Measurements from ENCODE around the gene SLC19A1. TPM values are rescaled to one million over a fixed set of nuclear protein-coding genes. Genes with fewer than 3 reads are reported as not detected.

Gene SLC19A1
- total and polyA plus RNA-seq, 2 donors (not counting 1 experiment from before 2014, with no cell fraction given): 1.7 to 2.1 TPM

DNA sequence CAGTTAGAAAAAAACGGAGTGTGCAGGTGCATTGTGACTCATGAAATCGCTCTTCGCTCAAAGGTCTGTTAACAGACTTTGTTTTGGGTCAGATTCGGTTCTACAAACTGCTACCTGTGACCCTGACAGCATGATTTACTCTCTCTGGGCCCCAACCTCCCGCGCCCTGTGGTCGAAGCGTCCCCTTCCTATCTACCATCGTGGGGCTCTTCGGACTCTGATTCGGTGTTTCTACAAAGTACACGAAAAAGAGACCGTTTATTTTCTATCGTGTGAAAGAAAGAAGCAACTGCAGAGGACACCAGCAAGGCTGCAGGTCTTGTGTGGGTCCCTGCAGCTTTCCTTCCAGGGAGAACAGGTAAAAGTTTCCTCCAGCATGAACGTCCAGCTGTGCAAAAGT is 29.4 kb upstream of the SLC19A1 start:
- no peaks in the 10 kb centered on the region for H3K79me2 ChIP-seq (ENCODE audit: control insufficient read depth, insufficient read depth, low read length)
- TF ChIP-seq, protein P1, sequence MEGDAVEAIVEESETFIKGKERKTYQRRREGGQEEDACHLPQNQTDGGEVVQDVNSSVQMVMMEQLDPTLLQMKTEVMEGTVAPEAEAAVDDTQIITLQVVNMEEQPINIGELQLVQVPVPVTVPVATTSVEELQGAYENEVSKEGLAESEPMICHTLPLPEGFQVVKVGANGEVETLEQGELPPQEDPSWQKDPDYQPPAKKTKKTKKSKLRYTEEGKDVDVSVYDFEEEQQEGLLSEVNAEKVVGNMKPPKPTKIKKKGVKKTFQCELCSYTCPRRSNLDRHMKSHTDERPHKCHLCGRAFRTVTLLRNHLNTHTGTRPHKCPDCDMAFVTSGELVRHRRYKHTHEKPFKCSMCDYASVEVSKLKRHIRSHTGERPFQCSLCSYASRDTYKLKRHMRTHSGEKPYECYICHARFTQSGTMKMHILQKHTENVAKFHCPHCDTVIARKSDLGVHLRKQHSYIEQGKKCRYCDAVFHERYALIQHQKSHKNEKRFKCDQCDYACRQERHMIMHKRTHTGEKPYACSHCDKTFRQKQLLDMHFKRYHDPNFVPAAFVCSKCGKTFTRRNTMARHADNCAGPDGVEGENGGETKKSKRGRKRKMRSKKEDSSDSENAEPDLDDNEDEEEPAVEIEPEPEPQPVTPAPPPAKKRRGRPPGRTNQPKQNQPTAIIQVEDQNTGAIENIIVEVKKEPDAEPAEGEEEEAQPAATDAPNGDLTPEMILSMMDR (conservative IDR thresholded peaks at IDR 0.05 in 1 of 2, IDR thresholded peaks at IDR 0.05 in 1 of 2; ENCODE audit: low read depth in 1 of 2, low read length in 2 of 2): no peak
- TF ChIP-seq EZH2 (IDR thresholded peaks at IDR 0.05; ENCODE audit: low read length, missing control alignments): no peak
- H4K20me1 ChIP-seq (ENCODE audit: control insufficient read depth, extremely low read depth, insufficient read depth, low read length): no peaks in the 10 kb centered on the region
- DNase-seq (ENCODE audit: low read depth in 2 of 2): no peak
- no peaks in the 10 kb centered on the region for H3K36me3 ChIP-seq (ENCODE audit: control insufficient read depth, insufficient read depth, low read length)
- no peak overlapping the region for H3K4me3 ChIP-seq (replicated peaks in 1 of 4; ENCODE audit: control extremely low read depth in 1 of 4, insufficient read depth in 1 of 4, low read depth in 3 of 4, low read length in 4 of 4)
- peaks cover 2% of the 10 kb centered on the region for H3K27me3 ChIP-seq (ENCODE audit: control insufficient read depth, insufficient read depth, low read length)
- no peak overlapping the region for H2AFZ ChIP-seq (ENCODE audit: low read length)
- no peak overlapping the region for H3K9ac ChIP-seq (ENCODE audit: insufficient read depth, low read length)
- no peaks in the 10 kb centered on the region for H3K4me1 ChIP-seq (ENCODE audit: control insufficient read depth, extremely low read depth, insufficient read depth, low read length)
- H3K9me3 ChIP-seq (ENCODE audit: control insufficient read depth, insufficient read depth, low read depth, low read length): no peaks in the 10 kb centered on the region
- no peak overlapping the region for H3K4me2 ChIP-seq (ENCODE audit: extremely low read depth, insufficient read depth, low read length)
- H3K27ac ChIP-seq (ENCODE audit: insufficient read depth, low read length): no peak overlapping the region

GRCh38 chr21:45570826-45571601 is 28.8 kb upstream of the SLC19A1 start:
- peak; percentile 47 to 66 for DNase-seq (ENCODE audit: low read depth in 2 of 2)
- Histone ChIP-seq H3K36me3 (ENCODE audit: control insufficient read depth, insufficient read depth, low read length) (no peaks in the 10 kb centered on the region), H3K27ac (ENCODE audit: insufficient read depth, low read length) (no peak overlapping the region), H4K20me1 (ENCODE audit: control insufficient read depth, extremely low read depth, insufficient read depth, low read length) (no peaks in the 10 kb centered on the region), H3K4me2 (ENCODE audit: extremely low read depth, insufficient read depth, low read length) (no peak overlapping the region), H3K4me1 (ENCODE audit: control insufficient read depth, extremely low read depth, insufficient read depth, low read length) (no peaks in the 10 kb centered on the region), H3K79me2 (ENCODE audit: control insufficient read depth, insufficient read depth, low read length) (no peaks in the 10 kb centered on the region), H3K9ac (ENCODE audit: insufficient read depth, low read length) (no peak overlapping the region), H3K27me3 (ENCODE audit: control insufficient read depth, insufficient read depth, low read length) (peaks cover 2% of the 10 kb centered on the region), H2AFZ (ENCODE audit: low read length) (no peak overlapping the region), H3K9me3 (ENCODE audit: control insufficient read depth, insufficient read depth, low read depth, low read length) (no peaks in the 10 kb centered on the region), H3K4me3 (replicated peaks in 1 of 4; ENCODE audit: control extremely low read depth in 1 of 4, insufficient read depth in 1 of 4, low read depth in 3 of 4, low read length in 4 of 4) (no peak overlapping the region)
- TF ChIP-seq, protein P1 (conservative IDR thresholded peaks at IDR 0.05 in 1 of 2, IDR thresholded peaks at IDR 0.05 in 1 of 2; ENCODE audit: low read depth in 1 of 2, low read length in 2 of 2): no peak
- no peak for TF ChIP-seq EZH2 (IDR thresholded peaks at IDR 0.05; ENCODE audit: low read length, missing control alignments)

DNA sequence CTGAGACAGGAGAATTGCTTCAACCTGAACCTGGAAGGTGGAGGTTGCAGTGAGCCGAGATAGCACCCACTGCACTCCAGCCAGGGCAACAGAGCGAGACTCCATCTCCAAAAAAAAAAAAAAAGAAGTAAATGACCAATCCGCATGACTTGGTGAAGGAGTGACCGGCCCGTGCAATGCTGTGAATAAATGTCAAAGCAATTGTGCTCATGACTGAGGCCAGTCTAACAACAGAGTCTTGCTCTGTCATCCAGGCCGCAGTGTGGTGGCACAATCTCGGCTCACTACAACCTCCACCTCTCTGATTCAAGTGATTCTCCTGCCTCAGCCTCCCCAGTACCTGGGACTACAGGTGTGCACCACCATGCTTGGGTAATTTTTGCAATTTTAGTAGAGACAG is 27.8 kb upstream of the SLC19A1 start:
- Histone ChIP-seq H3K79me2 (ENCODE audit: control insufficient read depth, insufficient read depth, low read length) (no peaks in the 10 kb centered on the region), H3K9ac (ENCODE audit: insufficient read depth, low read length) (no peak overlapping the region), H4K20me1 (ENCODE audit: control insufficient read depth, extremely low read depth, insufficient read depth, low read length) (no peaks in the 10 kb centered on the region), H3K27ac (ENCODE audit: insufficient read depth, low read length) (no peak overlapping the region), H3K27me3 (ENCODE audit: control insufficient read depth, insufficient read depth, low read length) (peaks cover 2% of the 10 kb centered on the region), H3K4me1 (ENCODE audit: control insufficient read depth, extremely low read depth, insufficient read depth, low read length) (no peaks in the 10 kb centered on the region), H3K36me3 (ENCODE audit: control insufficient read depth, insufficient read depth, low read length) (no peaks in the 10 kb centered on the region), H3K4me3 (replicated peaks in 1 of 4; ENCODE audit: control extremely low read depth in 1 of 4, insufficient read depth in 1 of 4, low read depth in 3 of 4, low read length in 4 of 4) (no peak overlapping the region), H3K9me3 (ENCODE audit: control insufficient read depth, insufficient read depth, low read depth, low read length) (no peaks in the 10 kb centered on the region), H2AFZ (ENCODE audit: low read length) (no peak overlapping the region), H3K4me2 (ENCODE audit: extremely low read depth, insufficient read depth, low read length) (no peak overlapping the region)
- TF ChIP-seq EZH2 (IDR thresholded peaks at IDR 0.05; ENCODE audit: low read length, missing control alignments): no peak
- TF ChIP-seq, protein P1 (conservative IDR thresholded peaks at IDR 0.05 in 1 of 2, IDR thresholded peaks at IDR 0.05 in 1 of 2; ENCODE audit: low read depth in 1 of 2, low read length in 2 of 2): no peak
- no peak for DNase-seq (ENCODE audit: low read depth in 2 of 2)
